ENCODE results near the gene SNRK. TPM values are rescaled to one million over a fixed set of nuclear protein-coding genes. Genes with fewer than 3 reads are reported as not detected.

SNRK gene
- total RNA-seq, 1 experiment from 2014 or later: 12.7 TPM

DNA sequence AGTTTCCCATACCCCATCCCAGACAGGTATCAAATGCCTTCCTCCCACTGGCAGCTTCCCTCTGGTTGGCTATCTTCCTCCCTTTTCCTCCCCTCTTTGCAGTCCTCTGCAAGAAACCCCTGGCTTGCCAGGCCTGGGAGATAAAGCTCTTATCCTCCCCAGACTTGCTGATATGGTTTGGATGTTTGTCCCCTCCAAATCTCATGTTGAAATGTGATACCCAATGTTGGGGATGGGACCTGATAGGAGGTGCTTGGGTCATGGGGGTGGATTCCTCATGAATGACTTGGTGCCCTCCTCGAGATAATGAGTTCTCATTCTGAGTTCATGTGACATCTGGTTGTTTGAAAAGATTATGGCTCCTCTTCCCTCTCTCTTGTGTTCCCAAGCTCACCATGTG, 32.2 kb upstream of the SNRK start (continued):
- TF ChIP-seq, protein P1, sequence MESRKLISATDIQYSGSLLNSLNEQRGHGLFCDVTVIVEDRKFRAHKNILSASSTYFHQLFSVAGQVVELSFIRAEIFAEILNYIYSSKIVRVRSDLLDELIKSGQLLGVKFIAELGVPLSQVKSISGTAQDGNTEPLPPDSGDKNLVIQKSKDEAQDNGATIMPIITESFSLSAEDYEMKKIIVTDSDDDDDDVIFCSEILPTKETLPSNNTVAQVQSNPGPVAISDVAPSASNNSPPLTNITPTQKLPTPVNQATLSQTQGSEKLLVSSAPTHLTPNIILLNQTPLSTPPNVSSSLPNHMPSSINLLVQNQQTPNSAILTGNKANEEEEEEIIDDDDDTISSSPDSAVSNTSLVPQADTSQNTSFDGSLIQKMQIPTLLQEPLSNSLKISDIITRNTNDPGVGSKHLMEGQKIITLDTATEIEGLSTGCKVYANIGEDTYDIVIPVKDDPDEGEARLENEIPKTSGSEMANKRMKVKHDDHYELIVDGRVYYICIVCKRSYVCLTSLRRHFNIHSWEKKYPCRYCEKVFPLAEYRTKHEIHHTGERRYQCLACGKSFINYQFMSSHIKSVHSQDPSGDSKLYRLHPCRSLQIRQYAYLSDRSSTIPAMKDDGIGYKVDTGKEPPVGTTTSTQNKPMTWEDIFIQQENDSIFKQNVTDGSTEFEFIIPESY (IDR thresholded peaks at IDR 0.05; ENCODE audit: extremely low read depth, insufficient replicate concordance, low read length): no peak

DNA sequence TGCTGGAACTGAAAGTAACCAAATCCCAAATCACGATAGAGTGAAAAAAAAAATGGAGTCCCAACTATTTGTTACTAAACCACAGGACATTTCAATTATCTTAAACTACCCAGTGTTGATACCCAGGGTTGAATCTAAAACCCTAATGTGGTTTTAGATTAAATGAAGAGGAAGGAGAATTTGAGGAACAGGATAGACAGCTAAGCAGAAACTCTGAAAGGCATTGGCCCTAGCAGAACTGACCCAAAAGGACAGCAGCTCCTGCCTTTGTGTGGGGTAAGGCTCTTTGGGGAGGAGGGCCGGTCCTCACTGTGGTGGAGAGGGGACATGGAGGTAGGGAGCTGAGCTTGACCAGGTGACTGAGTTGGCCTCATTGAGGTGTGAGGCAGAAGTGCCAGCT, 30.7 kb upstream of the SNRK start:
- Histone ChIP-seq H3K9me3 (ENCODE audit: control insufficient read depth in 1 of 2, insufficient read depth in 1 of 2, low read depth in 1 of 2, low read length in 2 of 2) (no peaks in the 10 kb centered on the region), H3K9me2 (ENCODE audit: insufficient read depth) (no peaks in the 10 kb centered on the region), H3K4me1 (ENCODE audit: control insufficient read depth in 1 of 2, insufficient read depth in 2 of 2, low read length in 2 of 2) (no peaks in the 10 kb centered on the region), H4K20me1 (ENCODE audit: insufficient read depth) (no peaks in the 10 kb centered on the region), H3K79me2 (ENCODE audit: insufficient read depth, low read length) (no peaks in the 10 kb centered on the region), H3K9ac (ENCODE audit: low read length) (no peak overlapping the region), H3K27ac (ENCODE audit: low read depth, low read length) (no peak overlapping the region), H3K27me3 (ENCODE audit: insufficient read depth, low read length) (no peaks in the 10 kb centered on the region), H3K36me3 (ENCODE audit: control insufficient read depth in 1 of 2, insufficient read depth in 2 of 2, low read length in 2 of 2) (no peaks in the 10 kb centered on the region), H3K4me2 (ENCODE audit: low read length) (no peak overlapping the region), H3K4me3 (replicated peaks in 1 of 2; ENCODE audit: low read depth in 1 of 2, low read length in 2 of 2) (no peak overlapping the region), H2AFZ (ENCODE audit: low read depth, low read length, poor library complexity, severe bottlenecking) (no peak overlapping the region)
- ChIA-PET POLR2A (no interaction called here), CTCF (no interaction called here), RAD21 (ENCODE audit: low non-redundant PET in 1 of 2, low total read pairs in 2 of 2, uncharacterized antibody in 2 of 2, unreplicated experiment in 2 of 2) (no interaction called here)
- no peak for ATAC-seq
- BruUV-seq (replicated peaks): no TSS peak
- DNase-seq (ENCODE audit: low read depth, low spot score): no peak
- intact Hi-C loops (cut with micrococcal nuclease): no loop called here
- TF ChIP-seq, protein P2, sequence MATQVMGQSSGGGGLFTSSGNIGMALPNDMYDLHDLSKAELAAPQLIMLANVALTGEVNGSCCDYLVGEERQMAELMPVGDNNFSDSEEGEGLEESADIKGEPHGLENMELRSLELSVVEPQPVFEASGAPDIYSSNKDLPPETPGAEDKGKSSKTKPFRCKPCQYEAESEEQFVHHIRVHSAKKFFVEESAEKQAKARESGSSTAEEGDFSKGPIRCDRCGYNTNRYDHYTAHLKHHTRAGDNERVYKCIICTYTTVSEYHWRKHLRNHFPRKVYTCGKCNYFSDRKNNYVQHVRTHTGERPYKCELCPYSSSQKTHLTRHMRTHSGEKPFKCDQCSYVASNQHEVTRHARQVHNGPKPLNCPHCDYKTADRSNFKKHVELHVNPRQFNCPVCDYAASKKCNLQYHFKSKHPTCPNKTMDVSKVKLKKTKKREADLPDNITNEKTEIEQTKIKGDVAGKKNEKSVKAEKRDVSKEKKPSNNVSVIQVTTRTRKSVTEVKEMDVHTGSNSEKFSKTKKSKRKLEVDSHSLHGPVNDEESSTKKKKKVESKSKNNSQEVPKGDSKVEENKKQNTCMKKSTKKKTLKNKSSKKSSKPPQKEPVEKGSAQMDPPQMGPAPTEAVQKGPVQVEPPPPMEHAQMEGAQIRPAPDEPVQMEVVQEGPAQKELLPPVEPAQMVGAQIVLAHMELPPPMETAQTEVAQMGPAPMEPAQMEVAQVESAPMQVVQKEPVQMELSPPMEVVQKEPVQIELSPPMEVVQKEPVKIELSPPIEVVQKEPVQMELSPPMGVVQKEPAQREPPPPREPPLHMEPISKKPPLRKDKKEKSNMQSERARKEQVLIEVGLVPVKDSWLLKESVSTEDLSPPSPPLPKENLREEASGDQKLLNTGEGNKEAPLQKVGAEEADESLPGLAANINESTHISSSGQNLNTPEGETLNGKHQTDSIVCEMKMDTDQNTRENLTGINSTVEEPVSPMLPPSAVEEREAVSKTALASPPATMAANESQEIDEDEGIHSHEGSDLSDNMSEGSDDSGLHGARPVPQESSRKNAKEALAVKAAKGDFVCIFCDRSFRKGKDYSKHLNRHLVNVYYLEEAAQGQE (IDR thresholded peaks at IDR 0.05; ENCODE audit: low read depth): no peak
- no peak for TF ChIP-seq SRF (IDR thresholded peaks at IDR 0.05; ENCODE audit: low read depth)
- no peak for TF ChIP-seq POLR2A (IDR thresholded peaks at IDR 0.05; ENCODE audit: borderline replicate concordance, extremely low read depth, insufficient read depth, insufficient read length)
- TF ChIP-seq RAD21 (IDR thresholded peaks at IDR 0.05; ENCODE audit: low read depth): no peak
- TF ChIP-seq ELF1 (IDR thresholded peaks at IDR 0.05; ENCODE audit: borderline replicate concordance, low read depth): no peak
- TF ChIP-seq CBX3 (IDR thresholded peaks at IDR 0.05; ENCODE audit: low read depth): no peak
- no peak for TF ChIP-seq EGR1 (IDR thresholded peaks at IDR 0.05; ENCODE audit: low read depth)
- TF ChIP-seq FOSL1 (IDR thresholded peaks at IDR 0.05; ENCODE audit: low read depth): no peak
- TF ChIP-seq TCF7L2 (IDR thresholded peaks at IDR 0.05; ENCODE audit: borderline replicate concordance, extremely low read depth, insufficient read depth, insufficient read length): no peak
- TF ChIP-seq, protein P3, sequence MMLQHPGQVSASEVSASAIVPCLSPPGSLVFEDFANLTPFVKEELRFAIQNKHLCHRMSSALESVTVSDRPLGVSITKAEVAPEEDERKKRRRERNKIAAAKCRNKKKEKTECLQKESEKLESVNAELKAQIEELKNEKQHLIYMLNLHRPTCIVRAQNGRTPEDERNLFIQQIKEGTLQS (IDR thresholded peaks at IDR 0.05): no peak
- TF ChIP-seq, protein P4, sequence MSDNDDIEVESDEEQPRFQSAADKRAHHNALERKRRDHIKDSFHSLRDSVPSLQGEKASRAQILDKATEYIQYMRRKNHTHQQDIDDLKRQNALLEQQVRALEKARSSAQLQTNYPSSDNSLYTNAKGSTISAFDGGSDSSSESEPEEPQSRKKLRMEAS (IDR thresholded peaks at IDR 0.05): no peak
- TF ChIP-seq, protein P5, sequence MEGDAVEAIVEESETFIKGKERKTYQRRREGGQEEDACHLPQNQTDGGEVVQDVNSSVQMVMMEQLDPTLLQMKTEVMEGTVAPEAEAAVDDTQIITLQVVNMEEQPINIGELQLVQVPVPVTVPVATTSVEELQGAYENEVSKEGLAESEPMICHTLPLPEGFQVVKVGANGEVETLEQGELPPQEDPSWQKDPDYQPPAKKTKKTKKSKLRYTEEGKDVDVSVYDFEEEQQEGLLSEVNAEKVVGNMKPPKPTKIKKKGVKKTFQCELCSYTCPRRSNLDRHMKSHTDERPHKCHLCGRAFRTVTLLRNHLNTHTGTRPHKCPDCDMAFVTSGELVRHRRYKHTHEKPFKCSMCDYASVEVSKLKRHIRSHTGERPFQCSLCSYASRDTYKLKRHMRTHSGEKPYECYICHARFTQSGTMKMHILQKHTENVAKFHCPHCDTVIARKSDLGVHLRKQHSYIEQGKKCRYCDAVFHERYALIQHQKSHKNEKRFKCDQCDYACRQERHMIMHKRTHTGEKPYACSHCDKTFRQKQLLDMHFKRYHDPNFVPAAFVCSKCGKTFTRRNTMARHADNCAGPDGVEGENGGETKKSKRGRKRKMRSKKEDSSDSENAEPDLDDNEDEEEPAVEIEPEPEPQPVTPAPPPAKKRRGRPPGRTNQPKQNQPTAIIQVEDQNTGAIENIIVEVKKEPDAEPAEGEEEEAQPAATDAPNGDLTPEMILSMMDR (IDR thresholded peaks at IDR 0.05 in 2 of 3, conservative IDR thresholded peaks at IDR 0.05 in 1 of 3; ENCODE audit: borderline replicate concordance in 1 of 3, insufficient read depth in 1 of 3, low read depth in 2 of 3, low read length in 2 of 3): no peak
- TF ChIP-seq POLR2AphosphoS5 (IDR thresholded peaks at IDR 0.05; ENCODE audit: low read depth, low read length): no peak
- TF ChIP-seq CEBPB (IDR thresholded peaks at IDR 0.05; ENCODE audit: low read depth): no peak
- no peak for TF ChIP-seq YY1 (IDR thresholded peaks at IDR 0.05; ENCODE audit: extremely low read depth, insufficient replicate concordance, low read depth, low read length)

All from HCT116 (cell line).